ENCODE results near the gene STAM2. TPM values are rescaled to one million over a fixed set of nuclear protein-coding genes. Genes with fewer than 3 reads are reported as not detected.

STAM2 gene
- total and polyA plus RNA-seq, 2 experiments from 2014 or later = 13.1 to 41.0 TPM

GRCh38 chr2:152176113-152176714, 651 bp upstream of the STAM2 start:
- H4K20me1 ChIP-seq (ENCODE audit: insufficient read depth, poor library complexity, severe bottlenecking) = no peaks in the 10 kb centered on the region
- H3K27me3 ChIP-seq = no peaks in the 10 kb centered on the region
- DNase-seq (ENCODE audit: low spot score) = no peak
- H3K4me3 ChIP-seq = peak overlapping the region; percentile 28
- no peaks in the 10 kb centered on the region for H3K9me2 ChIP-seq (replicated peaks; ENCODE audit: insufficient read depth)
- H2AFZ ChIP-seq = peak overlapping the region; percentile 77
- H3K9me3 ChIP-seq (ENCODE audit: low read depth) = no peaks in the 10 kb centered on the region
- peaks cover 32% of the 10 kb centered on the region for H3K79me2 ChIP-seq
- peak overlapping the region; percentile 80 for H3K4me2 ChIP-seq
- no peak for TF ChIP-seq CTCF (IDR thresholded peaks at IDR 0.05; ENCODE audit: poor library complexity)
- H3K4me1 ChIP-seq (ENCODE audit: insufficient read depth) = peaks cover 22% of the 10 kb centered on the region
- peak overlapping the region; percentile 97 for H3K27ac ChIP-seq
- 12% methylated on average over 29 of the region's 29 CpGs for WGBS (ENCODE audit: low lambda C conversion rate, missing lambda C conversion rate)
- no peaks in the 10 kb centered on the region for H3K36me3 ChIP-seq (replicated peaks; ENCODE audit: insufficient read depth, low read depth)

GRCh38 chr2:152175012-152175367, 573 bp downstream of the STAM2 start:
- H3K27ac ChIP-seq = peak overlapping the region; percentile 97
- peaks cover 22% of the 10 kb centered on the region for H3K4me1 ChIP-seq (ENCODE audit: insufficient read depth)
- peaks cover 45% of the 10 kb centered on the region for H3K79me2 ChIP-seq

GRCh38 chr2:152174574-152174973, 989 bp downstream of the STAM2 start:
- 36% methylated on average over 7 of the region's 7 CpGs for WGBS (ENCODE audit: low lambda C conversion rate, missing lambda C conversion rate)
- Histone ChIP-seq H3K27me3 (no peaks in the 10 kb centered on the region), H3K4me3 (peak overlapping the region; percentile 54), H4K20me1 (ENCODE audit: insufficient read depth, poor library complexity, severe bottlenecking) (no peaks in the 10 kb centered on the region), H3K4me2 (peak overlapping the region; percentile 80), H2AFZ (peak overlapping the region; percentile 55), H3K9me2 (replicated peaks; ENCODE audit: insufficient read depth) (no peaks in the 10 kb centered on the region), H3K36me3 (replicated peaks; ENCODE audit: insufficient read depth, low read depth) (no peaks in the 10 kb centered on the region), H3K27ac (peak overlapping the region; percentile 97), H3K79me2 (peaks cover 49% of the 10 kb centered on the region), H3K4me1 (ENCODE audit: insufficient read depth) (peaks cover 22% of the 10 kb centered on the region), H3K9me3 (ENCODE audit: low read depth) (no peaks in the 10 kb centered on the region)
- TF ChIP-seq EZH2 (IDR thresholded peaks at IDR 0.05; ENCODE audit: borderline replicate concordance) (no peak), EZH2phosphoT487 (IDR thresholded peaks at IDR 0.05; ENCODE audit: low read depth, severe bottlenecking, unreplicated experiment) (no peak), CTCF (IDR thresholded peaks at IDR 0.05; ENCODE audit: poor library complexity) (no peak)
- DNase-seq (ENCODE audit: low spot score) = no peak

More at GRCh38 chr2:152175012-152175367, 573 bp downstream of the STAM2 start:
- H2AFZ ChIP-seq = peak overlapping the region; percentile 55
- WGBS (ENCODE audit: low lambda C conversion rate, missing lambda C conversion rate) = 3% methylated on average over 10 of the region's 10 CpGs
- DNase-seq (ENCODE audit: low spot score) = no peak
- H3K4me3 ChIP-seq = peak overlapping the region; percentile 54
- H3K27me3 ChIP-seq = no peaks in the 10 kb centered on the region
- H3K4me2 ChIP-seq = peak overlapping the region; percentile 80
- no peaks in the 10 kb centered on the region for H4K20me1 ChIP-seq (ENCODE audit: insufficient read depth, poor library complexity, severe bottlenecking)
- H3K9me3 ChIP-seq (ENCODE audit: low read depth) = no peaks in the 10 kb centered on the region
- no peaks in the 10 kb centered on the region for H3K36me3 ChIP-seq (replicated peaks; ENCODE audit: insufficient read depth, low read depth)
- no peak for TF ChIP-seq CTCF (IDR thresholded peaks at IDR 0.05; ENCODE audit: poor library complexity)
- no peak for TF ChIP-seq EZH2phosphoT487 (IDR thresholded peaks at IDR 0.05; ENCODE audit: low read depth, severe bottlenecking, unreplicated experiment)
- TF ChIP-seq EZH2 (IDR thresholded peaks at IDR 0.05; ENCODE audit: borderline replicate concordance) = no peak
- no peaks in the 10 kb centered on the region for H3K9me2 ChIP-seq (replicated peaks; ENCODE audit: insufficient read depth)

Measured in hepatocyte (in vitro differentiated cells).